ENCODE results near the gene GSTM1.

Gene GSTM1

DNA sequence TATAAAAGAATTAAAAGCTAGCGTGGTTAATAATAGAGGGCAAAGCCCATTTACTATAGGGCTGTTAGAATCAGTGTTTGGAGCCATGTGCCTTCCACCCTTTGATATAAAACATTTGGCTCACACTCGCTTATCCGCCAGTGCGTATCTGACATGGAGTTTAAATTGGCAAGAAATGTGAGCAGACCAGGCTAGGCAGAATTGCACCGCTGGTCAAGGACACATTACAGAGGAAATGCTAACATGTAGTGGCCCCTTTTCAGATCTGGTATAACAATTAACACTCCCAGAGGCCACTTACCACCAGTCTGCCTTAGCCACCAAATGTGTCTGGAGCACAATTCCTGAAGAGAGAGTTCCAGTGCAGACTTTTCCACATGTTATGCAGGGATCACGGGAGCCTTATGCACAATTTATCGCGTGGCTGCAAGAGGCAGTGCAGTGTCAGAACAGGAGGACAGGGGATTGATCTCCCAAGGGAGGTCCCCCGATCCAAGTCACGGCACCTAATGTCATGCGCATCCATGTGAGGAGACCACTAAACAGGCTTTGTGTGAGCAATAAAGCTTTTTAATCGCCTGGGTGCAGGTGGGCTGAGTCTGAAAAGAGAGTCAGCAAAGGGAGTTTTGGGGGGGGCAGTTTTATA, 39.2 kb downstream of the GSTM1 start:
- no peak for TF ChIP-seq RAD21 (IDR thresholded peaks at IDR 0.05; ENCODE audit: low read depth)
- no peak for TF ChIP-seq TEAD4 (IDR thresholded peaks at IDR 0.05)
- TF ChIP-seq EGR1 (IDR thresholded peaks at IDR 0.05), result no peak
- no peak for TF ChIP-seq EP300 (IDR thresholded peaks at IDR 0.05; ENCODE audit: borderline replicate concordance)
- TF ChIP-seq CREB1 (IDR thresholded peaks at IDR 0.05; ENCODE audit: low read depth), result no peak
- TF ChIP-seq, protein P1, sequence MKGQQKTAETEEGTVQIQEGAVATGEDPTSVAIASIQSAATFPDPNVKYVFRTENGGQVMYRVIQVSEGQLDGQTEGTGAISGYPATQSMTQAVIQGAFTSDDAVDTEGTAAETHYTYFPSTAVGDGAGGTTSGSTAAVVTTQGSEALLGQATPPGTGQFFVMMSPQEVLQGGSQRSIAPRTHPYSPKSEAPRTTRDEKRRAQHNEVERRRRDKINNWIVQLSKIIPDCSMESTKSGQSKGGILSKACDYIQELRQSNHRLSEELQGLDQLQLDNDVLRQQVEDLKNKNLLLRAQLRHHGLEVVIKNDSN (IDR thresholded peaks at IDR 0.05), result no peak

DNA sequence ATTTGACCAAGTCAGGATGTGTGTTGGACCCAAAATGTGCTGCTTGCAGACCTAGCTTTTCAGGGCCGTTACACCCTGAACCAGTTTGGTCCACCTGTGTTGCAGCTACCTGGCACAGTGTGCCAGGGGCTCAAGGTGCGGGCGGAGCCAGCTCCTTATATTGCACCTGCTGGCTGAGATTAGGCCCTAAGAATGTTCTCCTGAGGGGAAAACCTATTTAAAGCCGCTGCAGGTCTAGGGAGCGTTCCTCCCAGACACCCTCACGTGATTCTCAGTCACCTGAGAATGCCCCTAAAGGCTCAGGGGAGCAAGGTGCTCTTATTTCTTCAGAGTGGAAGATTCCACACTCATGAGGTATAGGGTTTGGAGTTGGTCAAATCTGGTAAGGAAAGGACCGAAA, 41.3 kb downstream of the GSTM1 start:
- TF ChIP-seq, protein P2, sequence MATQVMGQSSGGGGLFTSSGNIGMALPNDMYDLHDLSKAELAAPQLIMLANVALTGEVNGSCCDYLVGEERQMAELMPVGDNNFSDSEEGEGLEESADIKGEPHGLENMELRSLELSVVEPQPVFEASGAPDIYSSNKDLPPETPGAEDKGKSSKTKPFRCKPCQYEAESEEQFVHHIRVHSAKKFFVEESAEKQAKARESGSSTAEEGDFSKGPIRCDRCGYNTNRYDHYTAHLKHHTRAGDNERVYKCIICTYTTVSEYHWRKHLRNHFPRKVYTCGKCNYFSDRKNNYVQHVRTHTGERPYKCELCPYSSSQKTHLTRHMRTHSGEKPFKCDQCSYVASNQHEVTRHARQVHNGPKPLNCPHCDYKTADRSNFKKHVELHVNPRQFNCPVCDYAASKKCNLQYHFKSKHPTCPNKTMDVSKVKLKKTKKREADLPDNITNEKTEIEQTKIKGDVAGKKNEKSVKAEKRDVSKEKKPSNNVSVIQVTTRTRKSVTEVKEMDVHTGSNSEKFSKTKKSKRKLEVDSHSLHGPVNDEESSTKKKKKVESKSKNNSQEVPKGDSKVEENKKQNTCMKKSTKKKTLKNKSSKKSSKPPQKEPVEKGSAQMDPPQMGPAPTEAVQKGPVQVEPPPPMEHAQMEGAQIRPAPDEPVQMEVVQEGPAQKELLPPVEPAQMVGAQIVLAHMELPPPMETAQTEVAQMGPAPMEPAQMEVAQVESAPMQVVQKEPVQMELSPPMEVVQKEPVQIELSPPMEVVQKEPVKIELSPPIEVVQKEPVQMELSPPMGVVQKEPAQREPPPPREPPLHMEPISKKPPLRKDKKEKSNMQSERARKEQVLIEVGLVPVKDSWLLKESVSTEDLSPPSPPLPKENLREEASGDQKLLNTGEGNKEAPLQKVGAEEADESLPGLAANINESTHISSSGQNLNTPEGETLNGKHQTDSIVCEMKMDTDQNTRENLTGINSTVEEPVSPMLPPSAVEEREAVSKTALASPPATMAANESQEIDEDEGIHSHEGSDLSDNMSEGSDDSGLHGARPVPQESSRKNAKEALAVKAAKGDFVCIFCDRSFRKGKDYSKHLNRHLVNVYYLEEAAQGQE (IDR thresholded peaks at IDR 0.05; ENCODE audit: low read depth), result no peak
- TF ChIP-seq CREB1 (IDR thresholded peaks at IDR 0.05; ENCODE audit: low read depth) (no peak), RAD21 (IDR thresholded peaks at IDR 0.05; ENCODE audit: low read depth) (no peak)
- TF ChIP-seq, protein P1 (IDR thresholded peaks at IDR 0.05), result peak; percentile 74

DNA sequence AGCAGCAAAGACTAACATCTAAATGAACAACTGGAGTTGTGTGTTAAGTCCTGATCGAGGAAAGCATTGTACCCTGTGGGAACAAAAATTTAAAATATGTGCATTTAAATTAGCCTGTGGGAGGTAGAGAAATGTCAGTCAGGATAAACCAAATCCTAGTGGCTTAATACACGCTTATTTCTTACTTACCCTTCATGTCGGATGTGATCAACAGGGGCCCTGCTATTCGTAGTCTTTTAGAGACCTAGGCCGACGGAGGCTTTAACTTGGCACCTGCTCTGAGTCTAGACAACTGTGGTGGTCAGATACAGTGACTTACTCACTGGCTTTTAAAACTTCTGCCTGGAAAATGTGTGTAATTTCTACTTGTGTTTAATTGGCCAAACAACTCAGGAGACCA, 43.0 kb downstream of the GSTM1 start:
- TF ChIP-seq, protein P1 (IDR thresholded peaks at IDR 0.05), result no peak
- TF ChIP-seq EP300 (IDR thresholded peaks at IDR 0.05; ENCODE audit: borderline replicate concordance), result no peak
- no peak for TF ChIP-seq CEBPB (IDR thresholded peaks at IDR 0.05)
- no peak for TF ChIP-seq ZBTB7A (IDR thresholded peaks at IDR 0.05; ENCODE audit: low read depth)
- no peak for TF ChIP-seq TEAD4 (IDR thresholded peaks at IDR 0.05)
- no peak for TF ChIP-seq NFIC (IDR thresholded peaks at IDR 0.05)
- no peak for TF ChIP-seq RAD21 (IDR thresholded peaks at IDR 0.05; ENCODE audit: low read depth)
- TF ChIP-seq CREB1 (IDR thresholded peaks at IDR 0.05; ENCODE audit: low read depth), result no peak
- no peak for TF ChIP-seq FOXM1 (IDR thresholded peaks at IDR 0.05; ENCODE audit: borderline replicate concordance, low read depth)
- no peak for TF ChIP-seq TAF1 (IDR thresholded peaks at IDR 0.05; ENCODE audit: low read depth)
- no peak for TF ChIP-seq YY1 (IDR thresholded peaks at IDR 0.05; ENCODE audit: low read depth)
- TF ChIP-seq, protein P2 (IDR thresholded peaks at IDR 0.05; ENCODE audit: low read depth), result no peak
- no peak for TF ChIP-seq EGR1 (IDR thresholded peaks at IDR 0.05)
- TF ChIP-seq, protein P3, sequence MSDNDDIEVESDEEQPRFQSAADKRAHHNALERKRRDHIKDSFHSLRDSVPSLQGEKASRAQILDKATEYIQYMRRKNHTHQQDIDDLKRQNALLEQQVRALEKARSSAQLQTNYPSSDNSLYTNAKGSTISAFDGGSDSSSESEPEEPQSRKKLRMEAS (IDR thresholded peaks at IDR 0.05), result no peak
- no peak for TF ChIP-seq TCF12 (IDR thresholded peaks at IDR 0.05; ENCODE audit: low read depth)

DNA sequence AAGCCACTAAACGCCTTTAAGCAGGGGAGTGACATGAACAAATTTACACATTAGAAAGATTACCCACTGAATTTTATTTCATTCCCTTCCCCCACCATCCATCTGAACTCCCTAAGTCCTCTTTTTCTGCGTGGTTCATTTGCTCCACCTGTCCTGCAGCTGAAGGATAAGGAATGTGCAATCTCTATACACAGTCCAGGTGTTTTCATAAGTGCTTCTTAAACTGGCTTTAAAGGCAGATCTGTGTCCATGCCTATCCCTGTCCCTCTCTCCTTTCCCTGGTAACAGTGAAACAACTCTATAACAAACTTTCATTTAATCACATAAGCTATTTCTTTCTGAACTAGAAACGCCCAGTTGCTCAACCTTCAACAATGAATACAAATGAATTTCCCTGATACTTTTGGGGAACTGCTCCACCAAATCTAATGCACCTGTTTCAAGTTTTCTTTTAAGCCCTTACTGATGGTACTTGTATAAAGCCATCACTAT, 44.8 kb downstream of the GSTM1 start:
- TF ChIP-seq ZBTB7A (IDR thresholded peaks at IDR 0.05; ENCODE audit: low read depth), result no peak
- TF ChIP-seq CEBPB (IDR thresholded peaks at IDR 0.05), result no peak
- TF ChIP-seq NFIC (IDR thresholded peaks at IDR 0.05), result no peak
- no peak for TF ChIP-seq TAF1 (IDR thresholded peaks at IDR 0.05; ENCODE audit: low read depth)
- TF ChIP-seq RAD21 (IDR thresholded peaks at IDR 0.05; ENCODE audit: low read depth), result no peak
- TF ChIP-seq, protein P3 (IDR thresholded peaks at IDR 0.05), result no peak
- no peak for TF ChIP-seq YY1 (IDR thresholded peaks at IDR 0.05; ENCODE audit: low read depth)
- TF ChIP-seq TCF12 (IDR thresholded peaks at IDR 0.05; ENCODE audit: low read depth), result no peak
- TF ChIP-seq, protein P1 (IDR thresholded peaks at IDR 0.05), result no peak
- no peak for TF ChIP-seq FOXM1 (IDR thresholded peaks at IDR 0.05; ENCODE audit: borderline replicate concordance, low read depth)
- TF ChIP-seq EP300 (IDR thresholded peaks at IDR 0.05; ENCODE audit: borderline replicate concordance), result no peak
- no peak for TF ChIP-seq CREB1 (IDR thresholded peaks at IDR 0.05; ENCODE audit: low read depth)
- no peak for TF ChIP-seq EGR1 (IDR thresholded peaks at IDR 0.05)
- no peak for TF ChIP-seq TEAD4 (IDR thresholded peaks at IDR 0.05)

DNA sequence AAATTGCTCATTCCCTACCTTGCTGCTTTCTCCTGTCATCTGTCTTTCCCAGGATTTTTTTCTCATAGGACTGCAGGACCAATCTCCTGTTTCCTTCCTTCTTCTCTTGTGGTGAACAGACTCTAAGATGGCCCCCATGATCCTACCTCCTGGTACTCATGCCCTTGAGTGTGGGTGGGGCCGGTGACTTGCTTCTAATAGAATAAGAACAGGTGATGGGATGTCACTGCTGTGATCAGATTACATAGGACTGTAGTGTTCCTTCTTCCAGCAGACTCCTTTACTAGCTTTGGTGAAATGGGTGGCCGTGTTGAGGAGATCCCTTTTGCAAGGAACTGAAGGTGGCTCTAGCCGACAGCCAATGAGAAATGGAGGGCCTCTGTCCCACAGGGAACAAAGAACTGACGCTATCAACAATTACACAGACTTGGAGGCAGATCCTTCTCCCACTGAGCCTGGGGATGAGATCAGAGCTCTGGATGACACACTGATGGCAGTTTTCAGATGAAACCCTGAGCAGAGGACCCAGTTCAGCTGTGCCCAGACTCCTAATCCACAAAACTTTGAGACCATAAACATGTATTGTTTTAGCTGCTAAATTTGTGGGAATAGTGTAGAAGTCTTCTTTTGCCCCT, 45.7 kb downstream of the GSTM1 start:
- no peak for TF ChIP-seq NFIC (IDR thresholded peaks at IDR 0.05)
- TF ChIP-seq ZBTB7A (IDR thresholded peaks at IDR 0.05; ENCODE audit: low read depth), result no peak
- no peak for TF ChIP-seq RAD21 (IDR thresholded peaks at IDR 0.05; ENCODE audit: low read depth)
- TF ChIP-seq, protein P2 (IDR thresholded peaks at IDR 0.05; ENCODE audit: low read depth), result no peak
- TF ChIP-seq FOXM1 (IDR thresholded peaks at IDR 0.05; ENCODE audit: borderline replicate concordance, low read depth), result no peak
- no peak for TF ChIP-seq CEBPB (IDR thresholded peaks at IDR 0.05)
- no peak for TF ChIP-seq TAF1 (IDR thresholded peaks at IDR 0.05; ENCODE audit: low read depth)
